ENCODE data around the gene TEN1. TPM values are rescaled to one million over a fixed set of nuclear protein-coding genes. Genes with fewer than 3 reads are reported as not detected.

The TEN1 gene
- total and polyA plus RNA-seq, 2 of the 13 experiments (the other 11 are each of a cell fraction or from before 2014, with no cell fraction given): 18.0 to 21.3 TPM

- TF ChIP-seq TCF12 (IDR thresholded peaks at IDR 0.05) (no peak), TCF12 (CRISPR knock-in tag; IDR thresholded peaks at IDR 0.05) (no peak), KLF15 (CRISPR knock-in tag; IDR thresholded peaks at IDR 0.05; ENCODE audit: borderline replicate concordance) (no peak), E2F2 (CRISPR knock-in tag; IDR thresholded peaks at IDR 0.05; ENCODE audit: borderline replicate concordance) (no peak), TBP (CRISPR knock-in tag; IDR thresholded peaks at IDR 0.05) (no peak), ZNF329 (CRISPR knock-in tag; IDR thresholded peaks at IDR 0.05; ENCODE audit: low read depth) (no peak), E2F5 (CRISPR knock-in tag; conservative IDR thresholded peaks at IDR 0.05) (no peak), ZNF30 (CRISPR knock-in tag; IDR thresholded peaks at IDR 0.05) (no peak), BRD4 (CRISPR knock-in tag; IDR thresholded peaks at IDR 0.05) (no peak), PRDM10 (CRISPR knock-in tag; IDR thresholded peaks at IDR 0.05; ENCODE audit: low read depth) (no peak), ZNF260 (CRISPR knock-in tag; IDR thresholded peaks at IDR 0.05; ENCODE audit: borderline replicate concordance, low read depth) (no peak), MTA3 (CRISPR knock-in tag; IDR thresholded peaks at IDR 0.05) (no peak), ZFP36L2 (CRISPR knock-in tag; IDR thresholded peaks at IDR 0.05) (no peak), WIZ (CRISPR knock-in tag; IDR thresholded peaks at IDR 0.05) (no peak), ZBTB42 (CRISPR knock-in tag; IDR thresholded peaks at IDR 0.05) (0 out of 2 replicates have a peak, but pooled peaks have one; percentile 53), ZNF160 (CRISPR knock-in tag; IDR thresholded peaks at IDR 0.05) (no peak)
- TF ChIP-seq, protein P1, sequence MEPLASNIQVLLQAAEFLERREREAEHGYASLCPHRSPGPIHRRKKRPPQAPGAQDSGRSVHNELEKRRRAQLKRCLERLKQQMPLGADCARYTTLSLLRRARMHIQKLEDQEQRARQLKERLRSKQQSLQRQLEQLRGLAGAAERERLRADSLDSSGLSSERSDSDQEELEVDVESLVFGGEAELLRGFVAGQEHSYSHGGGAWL (CRISPR knock-in tag; IDR thresholded peaks at IDR 0.05): no peak
- TF ChIP-seq, protein P2, sequence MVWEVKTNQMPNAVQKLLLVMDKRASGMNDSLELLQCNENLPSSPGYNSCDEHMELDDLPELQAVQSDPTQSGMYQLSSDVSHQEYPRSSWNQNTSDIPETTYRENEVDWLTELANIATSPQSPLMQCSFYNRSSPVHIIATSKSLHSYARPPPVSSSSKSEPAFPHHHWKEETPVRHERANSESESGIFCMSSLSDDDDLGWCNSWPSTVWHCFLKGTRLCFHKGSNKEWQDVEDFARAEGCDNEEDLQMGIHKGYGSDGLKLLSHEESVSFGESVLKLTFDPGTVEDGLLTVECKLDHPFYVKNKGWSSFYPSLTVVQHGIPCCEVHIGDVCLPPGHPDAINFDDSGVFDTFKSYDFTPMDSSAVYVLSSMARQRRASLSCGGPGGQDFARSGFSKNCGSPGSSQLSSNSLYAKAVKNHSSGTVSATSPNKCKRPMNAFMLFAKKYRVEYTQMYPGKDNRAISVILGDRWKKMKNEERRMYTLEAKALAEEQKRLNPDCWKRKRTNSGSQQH (CRISPR knock-in tag; IDR thresholded peaks at IDR 0.05; ENCODE audit: low read depth): no peak
- TF ChIP-seq, protein P3, sequence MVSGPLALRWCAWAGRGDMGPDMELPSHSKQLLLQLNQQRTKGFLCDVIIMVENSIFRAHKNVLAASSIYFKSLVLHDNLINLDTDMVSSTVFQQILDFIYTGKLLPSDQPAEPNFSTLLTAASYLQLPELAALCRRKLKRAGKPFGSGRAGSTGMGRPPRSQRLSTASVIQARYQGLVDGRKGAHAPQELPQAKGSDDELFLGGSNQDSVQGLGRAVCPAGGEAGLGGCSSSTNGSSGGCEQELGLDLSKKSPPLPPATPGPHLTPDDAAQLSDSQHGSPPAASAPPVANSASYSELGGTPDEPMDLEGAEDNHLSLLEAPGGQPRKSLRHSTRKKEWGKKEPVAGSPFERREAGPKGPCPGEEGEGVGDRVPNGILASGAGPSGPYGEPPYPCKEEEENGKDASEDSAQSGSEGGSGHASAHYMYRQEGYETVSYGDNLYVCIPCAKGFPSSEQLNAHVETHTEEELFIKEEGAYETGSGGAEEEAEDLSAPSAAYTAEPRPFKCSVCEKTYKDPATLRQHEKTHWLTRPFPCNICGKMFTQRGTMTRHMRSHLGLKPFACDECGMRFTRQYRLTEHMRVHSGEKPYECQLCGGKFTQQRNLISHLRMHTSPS (CRISPR knock-in tag; IDR thresholded peaks at IDR 0.05; ENCODE audit: low read depth): peak; percentile 94
Observed at GRCh38 chr17:76032073-76032779, 53.2 kb downstream of the TEN1 start (continued).

All from HepG2 (cell line).